GM12878 (cell line): ENCODE results near the gene CLEC16A. TPM values are rescaled to one million over a fixed set of nuclear protein-coding genes. Genes with fewer than 3 reads are reported as not detected.

Experiments used
- ATAC-seq: fragments of 200-7000 bp; cut with Tn5 transposase; 3 replicates; pipeline ENCODE4 v1.9.1; 2020; ENCODE audit warnings: mild to moderate bottlenecking, moderate library complexity
- BruUV-seq: library from RNA; stranded (reverse); fragments of 400-500 nt; replicated peaks from 2 replicates; lab custom pipeline; 2021; lab: Mats Ljungman, UMichigan
- CTCF ChIA-PET: fragments of 300-600 bp; sonication (Branson Sonifier 250); formaldehyde crosslinking; extraction: SDS; loops from one replicate; lab custom pipeline; 2021; ENCODE audit warnings: inconsistent platforms; lab: Yijun Ruan, JAX
- POLR2A ChIA-PET: fragments of 350-600 bp; formaldehyde crosslinking; extraction: SDS; loops from one replicate; lab custom pipeline; 2021; ENCODE audit warnings: inconsistent platforms; lab: Charles Lee
- RAD21 ChIA-PET: fragments of 300-600 bp; sonication (Branson Sonifier 250); formaldehyde crosslinking; loops from one replicate; lab custom pipeline; 2023; ENCODE audit warnings: antibody characterized with exemption; ENCODE audit not compliant: unreplicated experiment; lab: Charles Lee
- SMC1A ChIA-PET: fragments of 300-600 bp; sonication (Branson Sonifier 250); formaldehyde crosslinking; loops from one replicate; lab custom pipeline; 2023; ENCODE audit not compliant: unreplicated experiment, uncharacterized antibody; lab: Charles Lee
- DNase-seq: peaks from one replicate; pipeline ENCODE4 v3.0.0-alpha.2; 2011; ENCODE audit warnings: low read depth, low spot score
- FAIRE-seq: peaks from 3 replicates; lab custom pipeline; 2011; peaks lifted over from hg19 to GRCh38; lab: Jason Lieb, UNC
- H2AFZ ChIP-seq: 2 replicates; pipeline ENCODE4 v1.6.0; 2011; ENCODE audit warnings: low read depth, low read length, control low read depth; ENCODE audit not compliant: control insufficient read depth
- H3K27ac ChIP-seq: 2 replicates; pipeline ENCODE4 v1.5.1; 2011; ENCODE audit warnings: control low read depth; ENCODE audit not compliant: control insufficient read depth, insufficient read depth
- H3K27me3 ChIP-seq, 2 experiments: replicated peaks in 1 of 2; 2 replicates each; pipeline versions ENCODE4 v1.6.0 to v1.6.1; 2011; ENCODE audit warnings: low read length in 1 of 2; ENCODE audit not compliant: control insufficient read depth in 2 of 2, insufficient read depth in 2 of 2
- H3K36me3 ChIP-seq, 2 experiments: 2 replicates each; pipeline ENCODE4 v1.5.1; 2011; ENCODE audit warnings: low read length in 1 of 2; ENCODE audit not compliant: control insufficient read depth in 2 of 2, insufficient read depth in 2 of 2
- H3K4me1 ChIP-seq: 2 replicates; pipeline ENCODE4 v1.6.1; 2011; ENCODE audit warnings: mild to moderate bottlenecking, low read length, moderate library complexity, mixed read lengths; ENCODE audit not compliant: control insufficient read depth, insufficient read depth
- H3K4me2 ChIP-seq: 2 replicates; pipeline ENCODE4 v1.6.0; 2011; ENCODE audit warnings: control low read depth; ENCODE audit not compliant: control insufficient read depth, insufficient read depth
- H3K4me3 ChIP-seq: fragments of 200-600 bp; sonication (generic); 2 replicates; pipeline ENCODE4 v1.5.1; 2016
- H3K79me2 ChIP-seq: 2 replicates; pipeline ENCODE4 v1.6.0; 2011; ENCODE audit warnings: low read length; ENCODE audit not compliant: control insufficient read depth, insufficient read depth
- H3K9ac ChIP-seq: 2 replicates; pipeline ENCODE4 v1.8.0; 2011; ENCODE audit warnings: low read length, control low read depth, mixed read lengths; ENCODE audit not compliant: control insufficient read depth, insufficient read depth
- H3K9me3 ChIP-seq: replicated peaks from 3 replicates; pipeline ENCODE4 v1.5.1; 2011; ENCODE audit warnings: mild to moderate bottlenecking, low read length; ENCODE audit not compliant: control insufficient read depth, insufficient read depth
- H4K20me1 ChIP-seq: 2 replicates; pipeline ENCODE4 v1.6.0; 2011; ENCODE audit not compliant: control insufficient read depth, insufficient read depth
- ATF2 ChIP-seq: IDR thresholded peaks from 2 replicates; pipeline ENCODE4 v1.6.1; 2012; ENCODE audit warnings: low read length, inconsistent platforms
- GATAD2B ChIP-seq: fragments of 450-650 bp; conservative IDR thresholded peaks from 2 replicates; pipeline ENCODE4 v1.6.1; 2017; ENCODE audit warnings: low read depth, mild to moderate bottlenecking, moderate library complexity
- JUND ChIP-seq: IDR thresholded peaks from 2 replicates; pipeline ENCODE4 v1.6.1; 2012; ENCODE audit warnings: low read depth, mild to moderate bottlenecking, low read length, improper control_type of control experiment, moderate library complexity
- NFYA ChIP-seq: IDR thresholded peaks from 2 replicates; pipeline ENCODE4 v1.6.1; 2011; ENCODE audit warnings: low read depth, mild to moderate bottlenecking, low read length, improper control_type of control experiment, borderline replicate concordance
- NRF1 ChIP-seq: conservative IDR thresholded peaks from 2 replicates; pipeline ENCODE4 v1.6.1; 2011; ENCODE audit warnings: mild to moderate bottlenecking, low read depth, low read length, improper control_type of control experiment
- SKIL ChIP-seq: fragments of 450-650 bp; IDR thresholded peaks from 2 replicates; pipeline ENCODE4 v1.6.1; 2017; ENCODE audit warnings: mild to moderate bottlenecking, low read depth, inconsistent platforms; ENCODE audit not compliant: poor library complexity, severe bottlenecking
- SMAD5 ChIP-seq: IDR thresholded peaks from 2 replicates; pipeline ENCODE4 v1.6.1; 2016; ENCODE audit warnings: antibody characterized with exemption, low read depth
- ZBED1 ChIP-seq: IDR thresholded peaks from 2 replicates; pipeline ENCODE4 v1.6.1; 2016; ENCODE audit warnings: borderline replicate concordance
- ZNF384 ChIP-seq: IDR thresholded peaks from 2 replicates; pipeline ENCODE4 v1.6.1; 2012; ENCODE audit warnings: low read depth, mild to moderate bottlenecking, low read length, improper control_type of control experiment, borderline replicate concordance
- WGBS: methylation state at CpG from one replicate; pipeline ENCODE4 v1.1.6; 2016; ENCODE audit warnings: low lambda C conversion rate; ENCODE audit not compliant: insufficient replicate concordance, insufficient coverage; ENCODE audit errors: missing lambda C conversion rate; 5-methylcytosine and 5-hydroxymethylcytosine counted together
- in situ Hi-C: fragments of 300-500 bp; cut with MboI; formaldehyde crosslinking; loops from 9 replicates; pipeline ENCODE4 v1.14.3; 2018; ENCODE audit warnings: mixed read lengths
- intact Hi-C: fragments of 100-400 bp; cut with micrococcal nuclease; formaldehyde crosslinking; loops from one replicate; pipeline ENCODE4 v1.14.2; 2022; ENCODE audit not compliant: unreplicated experiment
- polyA plus RNA-seq, 11 experiments: library from polyadenylated mRNA; depleted of rRNA in 4 of 11; unstranded in 6 of 11; stranded (reverse) in 5 of 11; fragments of >200 nt; fragmentation: Nextera tagmentation in 4 of 11; fragmentation: Illumina TruSeq in 1 of 11; extraction: Ambion mirVana in 4 of 11; extraction: Trizol in 1 of 11; gene quantifications; 1 replicate in 1 of 11; 2 replicates in 10 of 11; pipeline versions ENCODE4 v1.2.1 to v1.2.3, GENCODE V29; 2011 to 2016; ENCODE audit warnings: inconsistent platforms in 2 of 11, missing spikeins in 2 of 11, low read depth in 1 of 11
- total RNA-seq, 4 experiments: library from RNA; depleted of rRNA in 3 of 4; stranded (reverse); fragments of >200 nt in 3 of 4; fragmentation: Illumina TruSeq in 1 of 4; extraction: Trizol in 1 of 4; gene quantifications; 2 replicates each; pipeline versions ENCODE4 v1.2.1 to v1.2.3, GENCODE V29; 2013 to 2021
- TF ChIP-seq, protein P1 (sequence below): fragments of 450-650 bp; IDR thresholded peaks from 2 replicates; pipeline ENCODE4 v1.6.1; 2017; ENCODE audit warnings: mild to moderate bottlenecking

CLEC16A gene
- total and polyA plus RNA-seq, 10 of the 15 experiments (the other 5 are each of a cell fraction or from before 2014, with no cell fraction given): 1.5 to 28.8 (median 19.2) TPM

- Histone ChIP-seq H4K20me1 (no peaks in the 10 kb centered on the region), H3K9me3 (no peaks in the 10 kb centered on the region), H2AFZ (no peak overlapping the region), H3K4me1 (no peaks in the 10 kb centered on the region), H3K4me2 (no peak overlapping the region), H3K36me3 (peaks cover 8 to 11% of the 10 kb centered on the region in 2 experiments; a peak in 3 of 4 replicates), H3K27ac (no peak overlapping the region), H3K27me3 (no peaks in the 10 kb centered on the region), H3K9ac (no peak overlapping the region), H3K4me3 (no peak overlapping the region), H3K79me2 (no peaks in the 10 kb centered on the region)
- ChIA-PET POLR2A (interaction anchor here (1.5 kb wide), 1 partner anchor 10 kb away, joined by 4 read pairs; no protein-coding TSS in a partner anchor), CTCF (interaction anchor here (0.8 to 1.4 kb wide), 2 partner anchors 24 to 81 kb away, joined by 3 read pairs; no protein-coding TSS in a partner anchor), RAD21 (no interaction called here), SMC1A (interaction anchor here (0.8 kb wide), 1 partner anchor 12 kb away, joined by 3 read pairs; no protein-coding TSS in a partner anchor)
- in situ Hi-C loops (no loop called here), intact Hi-C loops (no loop called here)
- BruUV-seq: no TSS peak
- DNase-seq (no peak), ATAC-seq (no peak), FAIRE-seq (no peak)
- TF ChIP-seq JUND (no peak), SMAD5 (no peak), ZBED1 (no peak), NRF1 (no peak), ATF2 (no peak), ZNF384 (no peak), NFYA (no peak), SKIL (no peak), GATAD2B (no peak)
- TF ChIP-seq, protein P1, sequence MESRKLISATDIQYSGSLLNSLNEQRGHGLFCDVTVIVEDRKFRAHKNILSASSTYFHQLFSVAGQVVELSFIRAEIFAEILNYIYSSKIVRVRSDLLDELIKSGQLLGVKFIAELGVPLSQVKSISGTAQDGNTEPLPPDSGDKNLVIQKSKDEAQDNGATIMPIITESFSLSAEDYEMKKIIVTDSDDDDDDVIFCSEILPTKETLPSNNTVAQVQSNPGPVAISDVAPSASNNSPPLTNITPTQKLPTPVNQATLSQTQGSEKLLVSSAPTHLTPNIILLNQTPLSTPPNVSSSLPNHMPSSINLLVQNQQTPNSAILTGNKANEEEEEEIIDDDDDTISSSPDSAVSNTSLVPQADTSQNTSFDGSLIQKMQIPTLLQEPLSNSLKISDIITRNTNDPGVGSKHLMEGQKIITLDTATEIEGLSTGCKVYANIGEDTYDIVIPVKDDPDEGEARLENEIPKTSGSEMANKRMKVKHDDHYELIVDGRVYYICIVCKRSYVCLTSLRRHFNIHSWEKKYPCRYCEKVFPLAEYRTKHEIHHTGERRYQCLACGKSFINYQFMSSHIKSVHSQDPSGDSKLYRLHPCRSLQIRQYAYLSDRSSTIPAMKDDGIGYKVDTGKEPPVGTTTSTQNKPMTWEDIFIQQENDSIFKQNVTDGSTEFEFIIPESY: no peak
- WGBS: 90% methylated on average over 5 of the region's 5 CpGs
Measured at GRCh38 chr16:11045441-11045840, 101.1 kb downstream of the CLEC16A start.
